NCI-H748 (cell line): ENCODE data around the gene LPCAT2.

Experiments
- DNase-seq: peaks from one replicate; lab custom pipeline; 2025; ENCODE audit not compliant: unreplicated experiment; lab: John Stamatoyannopoulos, UW

LPCAT2 gene

DNA sequence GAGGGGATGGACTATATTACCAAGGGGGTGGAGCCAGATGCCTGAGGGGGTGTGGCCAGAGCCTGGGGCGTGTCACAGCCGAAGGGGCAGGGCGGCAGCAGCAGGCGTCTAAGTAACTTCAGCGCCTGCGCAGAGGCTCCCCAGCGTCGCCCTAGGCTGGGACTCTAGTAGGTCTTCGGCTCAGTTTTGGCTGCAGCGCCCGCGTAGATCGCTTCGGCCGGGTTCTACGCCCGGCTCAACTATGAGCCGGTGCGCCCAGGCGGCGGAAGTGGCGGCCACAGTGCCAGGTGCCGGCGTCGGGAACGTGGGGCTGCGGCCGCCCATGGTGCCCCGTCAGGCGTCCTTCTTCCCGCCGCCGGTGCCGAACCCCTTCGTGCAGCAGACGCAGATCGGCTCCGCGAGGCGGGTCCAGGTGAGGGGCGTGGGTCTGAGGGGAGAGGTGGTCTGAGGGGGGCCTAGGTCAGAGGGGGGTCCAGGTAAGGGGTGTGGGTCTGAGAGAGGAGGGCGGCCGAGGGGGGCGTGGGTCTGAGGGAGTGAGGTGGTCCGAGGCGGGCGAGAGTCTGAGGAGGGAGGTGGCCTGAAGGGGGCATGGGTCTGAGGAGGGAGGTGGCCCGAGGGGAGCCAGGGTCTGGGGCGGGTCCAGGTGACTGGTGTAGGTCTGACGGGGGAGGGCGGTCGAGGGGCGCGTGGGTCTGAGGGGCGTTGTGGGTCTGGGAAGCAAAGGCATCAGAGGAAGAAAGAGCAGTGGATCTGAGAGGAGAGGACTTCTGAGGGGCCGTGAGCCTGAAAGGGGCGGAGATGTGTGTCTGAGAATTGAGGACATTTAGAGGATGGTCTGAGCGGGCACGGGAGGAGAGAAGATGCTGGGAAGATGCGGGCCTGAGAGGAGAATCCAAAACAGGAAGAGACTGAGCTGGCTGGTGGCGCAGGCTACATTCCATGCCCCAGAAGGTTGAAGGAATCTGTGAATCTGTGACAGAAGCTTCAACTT, at the start of gene LPCAT2:
Gene LPCAT2 (plus strand): TSS at position 132 of the 991 bp plus-strand sequence. CDS start 110 bp downstream, at position 242.
- peak; percentile 76 for DNase-seq

- no peak for DNase-seq
Measured at GRCh38 chr16:55462241-55462640, 46.6 kb upstream of the LPCAT2 start.

GRCh38 chr16:55464375-55464774, 44.5 kb upstream of the LPCAT2 start:
- DNase-seq: no peak

GRCh38 chr16:55465077-55465896, 43.6 kb upstream of the LPCAT2 start:
- peak; percentile 73 for DNase-seq

GRCh38 chr16:55466209-55466608, 42.7 kb upstream of the LPCAT2 start:
- DNase-seq: no peak

GRCh38 chr16:55467898-55468297, 41.0 kb upstream of the LPCAT2 start:
- no peak for DNase-seq

DNA sequence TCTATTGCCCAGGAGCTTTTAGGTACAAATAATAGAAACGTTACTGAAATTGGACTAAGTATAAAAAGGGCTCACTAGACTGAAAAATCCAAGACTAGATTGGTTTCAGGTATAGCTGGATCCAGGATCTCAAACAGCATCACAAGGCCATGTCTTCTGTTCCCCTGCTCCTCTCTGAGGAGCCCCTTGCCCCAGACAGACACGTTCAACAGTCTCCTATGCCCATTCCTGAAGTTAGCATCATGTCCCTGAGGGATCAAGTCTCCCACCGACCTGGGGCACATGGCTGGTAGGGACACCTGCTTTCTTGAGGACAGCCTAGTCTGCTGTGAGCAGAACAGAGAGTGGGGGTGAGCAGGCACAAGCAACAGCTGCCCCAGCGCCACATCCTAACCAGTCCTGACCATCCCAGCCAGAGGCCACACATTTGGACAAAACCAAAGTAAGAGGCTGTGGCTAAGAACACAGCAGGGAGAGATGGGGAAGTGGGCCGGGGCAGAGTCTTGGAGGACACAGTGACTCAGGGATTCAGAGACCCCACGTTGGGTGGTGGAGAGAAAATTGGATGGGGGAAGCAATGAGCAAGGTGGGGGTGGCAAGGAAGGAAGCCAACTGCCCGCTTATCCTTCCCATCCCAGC, 40.4 kb upstream of the LPCAT2 start:
- no peak for DNase-seq

- no peak for DNase-seq
Measured at GRCh38 chr16:55469821-55470532, 38.9 kb upstream of the LPCAT2 start.

DNA sequence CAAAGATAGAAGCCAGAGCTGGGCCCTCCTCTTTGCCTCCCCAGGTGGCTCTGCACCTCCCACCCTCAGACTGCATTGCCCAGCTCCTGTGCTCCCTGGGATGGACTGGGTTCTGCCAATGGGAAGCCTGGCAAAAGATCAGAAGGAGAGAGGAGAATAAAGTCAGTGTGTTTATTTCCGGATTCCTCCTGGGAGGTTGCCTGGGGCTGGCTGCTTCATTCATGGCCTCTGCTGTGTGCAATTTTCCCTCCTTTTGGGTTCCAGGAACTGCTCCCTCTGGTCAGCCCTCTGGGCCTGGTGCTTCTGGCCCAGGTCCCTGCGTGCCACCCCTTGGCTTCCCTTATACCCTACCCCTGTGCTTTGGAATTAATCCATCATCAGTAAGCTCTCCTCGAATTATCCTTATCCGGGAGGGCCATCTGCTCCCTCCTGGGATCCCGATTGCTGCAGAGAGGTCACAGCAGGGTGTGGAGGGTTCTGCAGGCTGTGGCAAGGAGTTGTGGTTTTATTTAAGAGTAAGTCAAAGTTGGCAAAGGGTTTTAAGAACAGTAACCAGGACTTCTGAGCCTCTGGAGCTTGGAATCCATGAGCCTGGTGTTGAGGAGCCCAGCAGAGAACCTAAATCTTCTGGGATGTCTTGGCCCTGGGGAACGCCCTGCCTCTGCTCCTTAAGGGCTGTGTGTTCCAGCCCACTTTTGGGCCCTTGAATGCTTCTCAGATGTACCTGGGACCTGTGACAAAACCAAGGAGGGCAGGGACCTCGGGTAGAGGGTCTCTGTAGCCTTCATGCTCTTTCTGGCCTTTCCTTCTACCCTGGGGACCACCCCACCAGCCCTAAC, 38.1 kb upstream of the LPCAT2 start:
- no peak for DNase-seq

GRCh38 chr16:55471448-55472097, 37.3 kb upstream of the LPCAT2 start:
- no peak for DNase-seq

DNA sequence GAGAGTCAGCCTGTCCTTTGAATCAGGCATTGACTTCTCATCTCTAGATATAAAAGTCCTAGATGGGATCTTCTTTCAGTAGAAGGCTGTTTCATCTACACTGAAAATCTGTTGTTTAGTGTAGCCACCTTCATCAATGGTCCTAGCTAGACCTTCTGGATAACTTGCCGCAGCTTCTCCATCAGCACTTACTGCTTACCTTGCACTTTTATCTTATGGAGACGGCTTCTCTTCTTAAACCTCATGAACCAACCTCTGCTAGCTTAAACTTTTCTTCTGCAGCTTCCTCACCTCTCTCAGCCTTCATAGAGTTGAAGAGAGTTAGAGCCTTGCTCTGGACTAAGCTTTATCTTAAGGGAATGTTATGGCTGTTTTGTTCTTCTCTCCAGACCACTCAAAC, 35.3 kb upstream of the LPCAT2 start:
- no peak for DNase-seq

- no peak for DNase-seq
Measured at GRCh38 chr16:55474821-55475220, 34.1 kb upstream of the LPCAT2 start.

GRCh38 chr16:55475919-55476318, 33.0 kb upstream of the LPCAT2 start:
- no peak for DNase-seq

DNA sequence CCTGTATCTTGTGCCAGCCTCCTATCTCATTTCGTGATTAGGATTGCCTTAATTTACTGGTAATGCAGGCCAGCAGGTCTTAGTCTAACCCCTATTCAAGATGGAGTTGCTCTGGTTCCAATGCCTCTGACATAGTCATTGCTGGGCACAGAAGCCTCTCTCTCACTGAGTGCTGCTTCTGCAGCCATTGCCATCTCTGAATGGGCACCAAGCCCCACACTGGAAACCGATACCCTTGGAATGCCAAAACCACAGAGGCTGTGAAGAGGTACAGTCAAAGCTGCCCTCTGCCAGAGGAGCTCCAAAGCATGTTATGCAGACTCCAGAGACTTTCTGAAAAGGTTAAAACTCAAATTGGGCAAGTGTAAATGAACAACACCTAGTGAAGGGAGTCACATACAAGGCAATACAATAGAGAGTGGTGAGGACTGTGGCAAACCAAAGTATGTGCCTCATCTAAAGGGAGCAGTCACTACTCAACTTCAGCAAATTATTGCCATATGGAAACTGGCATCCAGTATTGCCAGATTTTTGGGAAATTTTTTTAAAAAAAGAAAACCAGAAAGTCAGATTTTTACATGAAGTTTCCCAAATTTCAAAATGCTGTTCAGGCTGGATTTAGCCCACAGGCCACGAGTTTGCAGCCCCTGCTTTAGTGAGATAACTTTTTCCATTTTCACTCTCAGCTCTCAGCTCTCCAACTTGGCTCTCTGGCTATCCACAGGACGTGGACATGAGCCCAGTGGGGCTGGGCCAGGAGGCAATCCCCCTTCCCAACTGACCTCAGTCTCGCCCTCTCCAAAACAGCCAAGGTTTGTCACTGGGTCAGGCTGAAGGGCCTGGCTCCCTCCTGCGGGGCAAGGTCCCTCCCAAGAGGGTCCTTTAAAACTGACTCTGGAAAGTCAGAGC, 32.0 kb upstream of the LPCAT2 start:
- no peak for DNase-seq

GRCh38 chr16:55477736-55478135, 31.1 kb upstream of the LPCAT2 start:
- DNase-seq: no peak

GRCh38 chr16:55478827-55479429, 29.9 kb upstream of the LPCAT2 start, which contains the start of gene MMP2:
MMP2 (plus strand) TSS chr16:55479198; CDS start chr16:55479480, 282 bp downstream.
- peak; percentile 55 for DNase-seq

GRCh38 chr16:55479430-55480140, 29.3 kb upstream of the LPCAT2 start:
- no peak for DNase-seq
